GM23338 (cell line): ENCODE data around the gene EFCAB6. TPM values are rescaled to one million over a fixed set of nuclear protein-coding genes. Genes with fewer than 3 reads are reported as not detected.

ENCODE experiments used
- ATAC-seq: fragments of 200-7000 bp; cut with Tn5 transposase; 3 replicates; pipeline ENCODE4 v1.9.1; 2020
- DNase-seq: peaks from one replicate; pipeline ENCODE4 v3.0.0-alpha.2; 2015; ENCODE audit warnings: low spot score
- H2AFZ ChIP-seq: fragments of 200-600 bp; sonication (generic); 2 replicates; pipeline ENCODE4 v1.8.0; 2016; ENCODE audit warnings: antibody characterized with exemption, mild to moderate bottlenecking, moderate library complexity
- H3F3A ChIP-seq: fragments of 200-600 bp; sonication (generic); replicated peaks from 2 replicates; pipeline ENCODE4 v1.8.0; 2017; ENCODE audit warnings: antibody characterized with exemption, mixed run types, low read depth
- H3K27ac ChIP-seq: fragments of 200-600 bp; sonication (generic); 2 replicates; pipeline ENCODE4 v1.6.1; 2016; ENCODE audit warnings: low read depth
- H3K27me3 ChIP-seq: fragments of 200-600 bp; sonication (generic); 2 replicates; pipeline ENCODE4 v1.8.0; 2016; ENCODE audit warnings: mild to moderate bottlenecking, mixed run types, moderate library complexity; ENCODE audit not compliant: insufficient read depth
- H3K36me3 ChIP-seq: fragments of 200-600 bp; sonication (generic); 2 replicates; pipeline ENCODE4 v1.8.0; 2016; ENCODE audit warnings: mild to moderate bottlenecking; ENCODE audit not compliant: insufficient read depth
- H3K4me1 ChIP-seq: fragments of 200-600 bp; sonication (generic); 2 replicates; pipeline ENCODE4 v1.8.0; 2016; ENCODE audit warnings: mild to moderate bottlenecking, moderate library complexity; ENCODE audit not compliant: insufficient read depth
- H3K4me2 ChIP-seq: fragments of 200-600 bp; sonication (generic); 2 replicates; pipeline ENCODE4 v1.7.1; 2017; ENCODE audit warnings: mixed run types
- H3K4me3 ChIP-seq: fragments of 200-600 bp; sonication (generic); 2 replicates; pipeline ENCODE4 v1.6.1; 2016; ENCODE audit warnings: mixed run types
- H3K79me2 ChIP-seq: fragments of 200-600 bp; sonication (generic); replicated peaks from 2 replicates; pipeline ENCODE4 v1.8.0; 2017; ENCODE audit warnings: mild to moderate bottlenecking; ENCODE audit not compliant: insufficient read depth
- H3K9me2 ChIP-seq: fragments of 200-600 bp; sonication (generic); 2 replicates; pipeline ENCODE4 v1.8.0; 2017; ENCODE audit not compliant: insufficient read depth
- H4K20me1 ChIP-seq: fragments of 200-600 bp; sonication (generic); replicated peaks from 2 replicates; pipeline ENCODE4 v1.8.0; 2017; ENCODE audit warnings: mild to moderate bottlenecking; ENCODE audit not compliant: insufficient read depth
- H3K27ac Mint-ChIP-seq: 2 replicates; pipeline ENCODE4 v1.8.0; 2020; ENCODE audit warnings: inconsistent platforms, mild to moderate bottlenecking, moderate library complexity, mixed read lengths
- H3K27me3 Mint-ChIP-seq: 3 replicates; pipeline ENCODE4 v1.8.0; 2022; ENCODE audit warnings: low read depth, mild to moderate bottlenecking, moderate library complexity, mixed read lengths, inconsistent platforms; ENCODE audit not compliant: insufficient read depth, poor library complexity
- H3K36me3 Mint-ChIP-seq: 3 replicates; pipeline ENCODE4 v1.8.0; 2021; ENCODE audit warnings: low read depth, mild to moderate bottlenecking, inconsistent platforms, moderate library complexity, mixed read lengths
- H3K4me1 Mint-ChIP-seq: 3 replicates; pipeline ENCODE4 v1.8.0; 2020; ENCODE audit warnings: mild to moderate bottlenecking, inconsistent platforms, mixed read lengths
- H3K4me3 Mint-ChIP-seq: 3 replicates; pipeline ENCODE4 v1.8.0; 2021; ENCODE audit warnings: moderate library complexity, mild to moderate bottlenecking, inconsistent platforms, mixed read lengths
- H3K9me3 Mint-ChIP-seq: 3 replicates; pipeline ENCODE4 v1.8.0; 2020; ENCODE audit warnings: moderate library complexity, mild to moderate bottlenecking, inconsistent platforms, mixed read lengths
- EZH2 ChIP-seq: fragments of 200-600 bp; sonication (generic); IDR thresholded peaks from one replicate; pipeline ENCODE4 v1.8.0; 2017; ENCODE audit warnings: antibody characterized with exemption, mild to moderate bottlenecking, low read depth; ENCODE audit not compliant: unreplicated experiment
- EZH2phosphoT487 ChIP-seq: fragments of 200-600 bp; sonication (generic); IDR thresholded peaks from one replicate; pipeline ENCODE4 v1.8.1; 2018; ENCODE audit warnings: antibody characterized with exemption; ENCODE audit not compliant: unreplicated experiment
- POLR2AphosphoS5 ChIP-seq: IDR thresholded peaks from 2 replicates; pipeline ENCODE4 v1.6.1; 2016; ENCODE audit warnings: antibody characterized with exemption, low read depth
- STAT1 ChIP-seq: IDR thresholded peaks from one replicate; pipeline ENCODE4 v1.6.1; 2016; ENCODE audit warnings: antibody characterized with exemption; ENCODE audit not compliant: unreplicated experiment
- polyA plus RNA-seq: library from polyadenylated mRNA; unstranded; fragments of >200 nt; fragmentation: Nextera tagmentation; extraction: Ambion mirVana; gene quantifications from 2 replicates; pipeline ENCODE4 v1.2.1, GENCODE V29; 2016
- total RNA-seq: library from RNA; depleted of rRNA; stranded (reverse); fragments of >200 nt; shearing (Covaris generic); gene quantifications from 2 replicates; pipeline ENCODE4 v1.2.3, GENCODE V29; 2014
- TF ChIP-seq, protein P1 (sequence below): IDR thresholded peaks from one replicate; pipeline ENCODE4 v1.6.1; 2018; ENCODE audit warnings: antibody characterized with exemption; ENCODE audit not compliant: unreplicated experiment
- TF ChIP-seq, protein P2 (sequence below): fragments of 250-450 bp; sonication (Bioruptor Pico); IDR thresholded peaks from 2 replicates; pipeline ENCODE4 v1.5.0; 2020; ENCODE audit warnings: mild to moderate bottlenecking, moderate library complexity

The EFCAB6 gene
- total and polyA plus RNA-seq, 2 experiments from 2014 or later = 1.1 to 1.8 TPM

DNA sequence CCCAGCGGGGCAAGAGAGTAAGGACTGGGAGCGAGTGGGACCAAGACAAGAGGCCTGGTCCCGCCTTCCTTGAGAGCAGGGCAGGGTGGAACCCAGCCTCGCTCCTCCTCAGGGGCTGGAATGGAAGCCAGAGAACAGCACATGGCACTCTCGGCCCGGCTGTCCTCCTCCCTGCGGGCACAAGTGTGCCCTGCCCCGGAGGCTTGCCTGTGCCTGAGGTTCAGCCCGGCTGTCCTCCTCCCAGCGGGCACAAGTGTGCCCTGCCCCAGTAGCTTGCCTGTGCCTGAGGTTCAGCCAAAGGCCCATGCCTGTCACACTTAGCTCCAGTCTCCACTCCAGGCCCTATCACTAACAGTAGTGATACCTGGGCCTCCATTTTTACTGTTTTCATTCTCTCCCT lies 26.1 kb upstream of the EFCAB6 start:
- TF ChIP-seq EZH2phosphoT487 = no peak
- TF ChIP-seq POLR2AphosphoS5 = no peak
- TF ChIP-seq, protein P1, sequence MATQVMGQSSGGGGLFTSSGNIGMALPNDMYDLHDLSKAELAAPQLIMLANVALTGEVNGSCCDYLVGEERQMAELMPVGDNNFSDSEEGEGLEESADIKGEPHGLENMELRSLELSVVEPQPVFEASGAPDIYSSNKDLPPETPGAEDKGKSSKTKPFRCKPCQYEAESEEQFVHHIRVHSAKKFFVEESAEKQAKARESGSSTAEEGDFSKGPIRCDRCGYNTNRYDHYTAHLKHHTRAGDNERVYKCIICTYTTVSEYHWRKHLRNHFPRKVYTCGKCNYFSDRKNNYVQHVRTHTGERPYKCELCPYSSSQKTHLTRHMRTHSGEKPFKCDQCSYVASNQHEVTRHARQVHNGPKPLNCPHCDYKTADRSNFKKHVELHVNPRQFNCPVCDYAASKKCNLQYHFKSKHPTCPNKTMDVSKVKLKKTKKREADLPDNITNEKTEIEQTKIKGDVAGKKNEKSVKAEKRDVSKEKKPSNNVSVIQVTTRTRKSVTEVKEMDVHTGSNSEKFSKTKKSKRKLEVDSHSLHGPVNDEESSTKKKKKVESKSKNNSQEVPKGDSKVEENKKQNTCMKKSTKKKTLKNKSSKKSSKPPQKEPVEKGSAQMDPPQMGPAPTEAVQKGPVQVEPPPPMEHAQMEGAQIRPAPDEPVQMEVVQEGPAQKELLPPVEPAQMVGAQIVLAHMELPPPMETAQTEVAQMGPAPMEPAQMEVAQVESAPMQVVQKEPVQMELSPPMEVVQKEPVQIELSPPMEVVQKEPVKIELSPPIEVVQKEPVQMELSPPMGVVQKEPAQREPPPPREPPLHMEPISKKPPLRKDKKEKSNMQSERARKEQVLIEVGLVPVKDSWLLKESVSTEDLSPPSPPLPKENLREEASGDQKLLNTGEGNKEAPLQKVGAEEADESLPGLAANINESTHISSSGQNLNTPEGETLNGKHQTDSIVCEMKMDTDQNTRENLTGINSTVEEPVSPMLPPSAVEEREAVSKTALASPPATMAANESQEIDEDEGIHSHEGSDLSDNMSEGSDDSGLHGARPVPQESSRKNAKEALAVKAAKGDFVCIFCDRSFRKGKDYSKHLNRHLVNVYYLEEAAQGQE = no peak
- no peak for TF ChIP-seq EZH2
- TF ChIP-seq STAT1 = no peak
- TF ChIP-seq, protein P2, sequence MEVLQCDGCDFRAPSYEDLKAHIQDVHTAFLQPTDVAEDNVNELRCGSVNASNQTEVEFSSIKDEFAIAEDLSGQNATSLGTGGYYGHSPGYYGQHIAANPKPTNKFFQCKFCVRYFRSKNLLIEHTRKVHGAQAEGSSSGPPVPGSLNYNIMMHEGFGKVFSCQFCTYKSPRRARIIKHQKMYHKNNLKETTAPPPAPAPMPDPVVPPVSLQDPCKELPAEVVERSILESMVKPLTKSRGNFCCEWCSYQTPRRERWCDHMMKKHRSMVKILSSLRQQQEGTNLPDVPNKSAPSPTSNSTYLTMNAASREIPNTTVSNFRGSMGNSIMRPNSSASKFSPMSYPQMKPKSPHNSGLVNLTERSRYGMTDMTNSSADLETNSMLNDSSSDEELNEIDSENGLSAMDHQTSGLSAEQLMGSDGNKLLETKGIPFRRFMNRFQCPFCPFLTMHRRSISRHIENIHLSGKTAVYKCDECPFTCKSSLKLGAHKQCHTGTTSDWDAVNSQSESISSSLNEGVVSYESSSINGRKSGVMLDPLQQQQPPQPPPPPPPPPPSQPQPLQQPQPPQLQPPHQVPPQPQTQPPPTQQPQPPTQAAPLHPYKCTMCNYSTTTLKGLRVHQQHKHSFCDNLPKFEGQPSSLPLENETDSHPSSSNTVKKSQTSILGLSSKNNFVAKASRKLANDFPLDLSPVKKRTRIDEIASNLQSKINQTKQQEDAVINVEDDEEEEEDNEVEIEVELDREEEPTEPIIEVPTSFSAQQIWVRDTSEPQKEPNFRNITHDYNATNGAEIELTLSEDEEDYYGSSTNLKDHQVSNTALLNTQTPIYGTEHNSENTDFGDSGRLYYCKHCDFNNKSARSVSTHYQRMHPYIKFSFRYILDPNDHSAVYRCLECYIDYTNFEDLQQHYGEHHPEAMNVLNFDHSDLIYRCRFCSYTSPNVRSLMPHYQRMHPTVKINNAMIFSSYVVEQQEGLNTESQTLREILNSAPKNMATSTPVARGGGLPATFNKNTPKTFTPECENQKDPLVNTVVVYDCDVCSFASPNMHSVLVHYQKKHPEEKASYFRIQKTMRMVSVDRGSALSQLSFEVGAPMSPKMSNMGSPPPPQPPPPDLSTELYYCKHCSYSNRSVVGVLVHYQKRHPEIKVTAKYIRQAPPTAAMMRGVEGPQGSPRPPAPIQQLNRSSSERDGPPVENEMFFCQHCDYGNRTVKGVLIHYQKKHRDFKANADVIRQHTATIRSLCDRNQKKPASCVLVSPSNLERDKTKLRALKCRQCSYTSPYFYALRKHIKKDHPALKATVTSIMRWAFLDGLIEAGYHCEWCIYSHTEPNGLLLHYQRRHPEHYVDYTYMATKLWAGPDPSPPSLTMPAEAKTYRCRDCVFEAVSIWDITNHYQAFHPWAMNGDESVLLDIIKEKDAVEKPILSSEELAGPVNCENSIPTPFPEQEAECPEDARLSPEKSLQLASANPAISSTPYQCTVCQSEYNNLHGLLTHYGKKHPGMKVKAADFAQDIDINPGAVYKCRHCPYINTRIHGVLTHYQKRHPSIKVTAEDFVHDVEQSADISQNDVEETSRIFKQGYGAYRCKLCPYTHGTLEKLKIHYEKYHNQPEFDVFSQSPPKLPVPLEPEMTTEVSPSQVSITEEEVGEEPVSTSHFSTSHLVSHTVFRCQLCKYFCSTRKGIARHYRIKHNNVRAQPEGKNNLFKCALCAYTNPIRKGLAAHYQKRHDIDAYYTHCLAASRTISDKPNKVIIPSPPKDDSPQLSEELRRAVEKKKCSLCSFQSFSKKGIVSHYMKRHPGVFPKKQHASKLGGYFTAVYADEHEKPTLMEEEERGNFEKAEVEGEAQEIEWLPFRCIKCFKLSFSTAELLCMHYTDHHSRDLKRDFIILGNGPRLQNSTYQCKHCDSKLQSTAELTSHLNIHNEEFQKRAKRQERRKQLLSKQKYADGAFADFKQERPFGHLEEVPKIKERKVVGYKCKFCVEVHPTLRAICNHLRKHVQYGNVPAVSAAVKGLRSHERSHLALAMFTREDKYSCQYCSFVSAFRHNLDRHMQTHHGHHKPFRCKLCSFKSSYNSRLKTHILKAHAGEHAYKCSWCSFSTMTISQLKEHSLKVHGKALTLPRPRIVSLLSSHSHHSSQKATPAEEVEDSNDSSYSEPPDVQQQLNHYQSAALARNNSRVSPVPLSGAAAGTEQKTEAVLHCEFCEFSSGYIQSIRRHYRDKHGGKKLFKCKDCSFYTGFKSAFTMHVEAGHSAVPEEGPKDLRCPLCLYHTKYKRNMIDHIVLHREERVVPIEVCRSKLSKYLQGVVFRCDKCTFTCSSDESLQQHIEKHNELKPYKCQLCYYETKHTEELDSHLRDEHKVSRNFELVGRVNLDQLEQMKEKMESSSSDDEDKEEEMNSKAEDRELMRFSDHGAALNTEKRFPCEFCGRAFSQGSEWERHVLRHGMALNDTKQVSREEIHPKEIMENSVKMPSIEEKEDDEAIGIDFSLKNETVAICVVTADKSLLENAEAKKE = no peak

More for the DNA sequence above, 26.1 kb upstream of the EFCAB6 start:
- no peak overlapping the region for H3K27ac Mint-ChIP-seq
- H3K4me1 Mint-ChIP-seq = peaks cover 7% of the 10 kb centered on the region
- H4K20me1 ChIP-seq = no peaks in the 10 kb centered on the region; the same call in 1 of the 2 replicates
- ATAC-seq (no peak), DNase-seq (no peak)
- H2AFZ ChIP-seq = no peak overlapping the region
- no peak overlapping the region for H3K4me3 ChIP-seq
- no peaks in the 10 kb centered on the region for H3F3A ChIP-seq
- H3K9me3 Mint-ChIP-seq = no peaks in the 10 kb centered on the region; the same call in 2 of the 3 replicates
- no peaks in the 10 kb centered on the region for H3K27me3 ChIP-seq
- peaks cover 15% of the 10 kb centered on the region for H3K79me2 ChIP-seq
- peaks cover 14% of the 10 kb centered on the region for H3K27me3 Mint-ChIP-seq
- H3K36me3 ChIP-seq = no peaks in the 10 kb centered on the region
- H3K4me1 ChIP-seq = no peaks in the 10 kb centered on the region
- no peak overlapping the region for H3K4me3 Mint-ChIP-seq
- H3K27ac ChIP-seq = no peak overlapping the region
- peaks cover 16% of the 10 kb centered on the region; the same call in 2 of the 3 replicates for H3K36me3 Mint-ChIP-seq
- no peak overlapping the region for H3K4me2 ChIP-seq
- H3K9me2 ChIP-seq = no peaks in the 10 kb centered on the region
